Fibroblast of lung (primary cell): Measurements from ENCODE around the gene PPIA.

Source experiments
- EZH2 ChIP-seq: IDR thresholded peaks from 2 replicates; pipeline ENCODE4 v1.5.1; 2012; ENCODE audit warnings: low read length, control low read depth, mild to moderate bottlenecking; ENCODE audit errors: missing control alignments
- TF ChIP-seq, protein P1 (sequence below), 2 donors: IDR thresholded peaks in 1 of 2; conservative IDR thresholded peaks in 1 of 2; 1 replicate in 1 of 2; 2 replicates in 1 of 2; pipeline ENCODE4 v1.5.1; 2011 to 2012; ENCODE audit warnings: low read length in 2 of 2, control low read depth in 1 of 2, inconsistent platforms in 1 of 2, low read depth in 1 of 2, mild to moderate bottlenecking in 1 of 2

DNA sequence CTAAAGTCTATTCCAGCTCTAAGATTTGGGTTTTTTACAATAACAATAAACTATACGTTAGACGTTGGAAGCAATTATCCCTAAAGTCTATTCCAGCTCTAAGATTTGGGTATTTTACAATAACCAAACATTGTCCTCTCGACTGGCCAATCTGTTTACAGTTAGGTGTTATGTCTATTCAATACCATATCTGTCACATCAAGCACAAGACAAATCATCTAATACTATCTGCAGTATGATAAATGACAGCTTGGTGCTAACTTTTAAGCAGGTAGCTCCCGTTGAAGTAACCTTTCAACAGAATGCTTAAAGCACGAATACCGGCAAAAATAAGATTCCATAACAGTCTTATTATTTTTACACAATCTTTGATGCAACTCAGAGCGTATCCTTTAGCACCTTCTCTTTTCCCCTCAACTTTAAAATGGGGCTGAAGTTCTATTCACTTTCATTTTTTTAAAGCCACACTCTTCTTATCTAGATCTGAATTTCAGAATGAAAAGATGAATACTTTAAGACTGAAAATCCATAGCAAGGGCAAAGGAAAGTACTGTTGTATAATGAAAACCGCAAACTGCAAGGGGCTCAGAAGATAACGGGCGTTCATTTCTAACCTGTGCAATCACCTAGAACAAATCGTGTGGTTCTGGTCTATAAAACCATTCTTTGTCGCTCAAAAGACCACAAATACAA is 50.5 kb downstream of the PPIA start:
- TF ChIP-seq, protein P1, sequence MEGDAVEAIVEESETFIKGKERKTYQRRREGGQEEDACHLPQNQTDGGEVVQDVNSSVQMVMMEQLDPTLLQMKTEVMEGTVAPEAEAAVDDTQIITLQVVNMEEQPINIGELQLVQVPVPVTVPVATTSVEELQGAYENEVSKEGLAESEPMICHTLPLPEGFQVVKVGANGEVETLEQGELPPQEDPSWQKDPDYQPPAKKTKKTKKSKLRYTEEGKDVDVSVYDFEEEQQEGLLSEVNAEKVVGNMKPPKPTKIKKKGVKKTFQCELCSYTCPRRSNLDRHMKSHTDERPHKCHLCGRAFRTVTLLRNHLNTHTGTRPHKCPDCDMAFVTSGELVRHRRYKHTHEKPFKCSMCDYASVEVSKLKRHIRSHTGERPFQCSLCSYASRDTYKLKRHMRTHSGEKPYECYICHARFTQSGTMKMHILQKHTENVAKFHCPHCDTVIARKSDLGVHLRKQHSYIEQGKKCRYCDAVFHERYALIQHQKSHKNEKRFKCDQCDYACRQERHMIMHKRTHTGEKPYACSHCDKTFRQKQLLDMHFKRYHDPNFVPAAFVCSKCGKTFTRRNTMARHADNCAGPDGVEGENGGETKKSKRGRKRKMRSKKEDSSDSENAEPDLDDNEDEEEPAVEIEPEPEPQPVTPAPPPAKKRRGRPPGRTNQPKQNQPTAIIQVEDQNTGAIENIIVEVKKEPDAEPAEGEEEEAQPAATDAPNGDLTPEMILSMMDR (conservative IDR thresholded peaks at IDR 0.05 in 1 of 2, IDR thresholded peaks at IDR 0.05 in 1 of 2; ENCODE audit: low read depth in 1 of 2, low read length in 2 of 2): no peak
- no peak for TF ChIP-seq EZH2
